ENCODE data around the gene GMDS.

GMDS gene

DNA sequence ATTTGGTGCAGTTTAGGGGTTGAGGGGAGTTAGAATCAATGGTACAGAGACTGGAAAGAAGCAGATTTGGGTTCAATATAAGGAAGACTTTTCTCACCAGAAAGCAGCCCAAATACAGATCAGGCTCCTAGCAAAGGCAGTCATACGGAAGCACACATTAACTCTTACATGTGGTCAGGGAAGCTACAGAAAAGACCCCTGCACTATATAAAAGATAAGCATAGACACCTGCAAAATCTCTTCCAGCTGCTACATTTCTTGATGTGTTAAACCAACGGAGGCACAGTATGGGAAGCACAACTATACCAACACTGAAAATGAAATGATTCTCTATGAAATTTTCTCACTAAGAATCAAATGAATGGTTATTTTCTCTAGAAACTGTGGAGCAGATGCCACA, 150.8 kb downstream of the GMDS start:
- TF ChIP-seq, protein P1, sequence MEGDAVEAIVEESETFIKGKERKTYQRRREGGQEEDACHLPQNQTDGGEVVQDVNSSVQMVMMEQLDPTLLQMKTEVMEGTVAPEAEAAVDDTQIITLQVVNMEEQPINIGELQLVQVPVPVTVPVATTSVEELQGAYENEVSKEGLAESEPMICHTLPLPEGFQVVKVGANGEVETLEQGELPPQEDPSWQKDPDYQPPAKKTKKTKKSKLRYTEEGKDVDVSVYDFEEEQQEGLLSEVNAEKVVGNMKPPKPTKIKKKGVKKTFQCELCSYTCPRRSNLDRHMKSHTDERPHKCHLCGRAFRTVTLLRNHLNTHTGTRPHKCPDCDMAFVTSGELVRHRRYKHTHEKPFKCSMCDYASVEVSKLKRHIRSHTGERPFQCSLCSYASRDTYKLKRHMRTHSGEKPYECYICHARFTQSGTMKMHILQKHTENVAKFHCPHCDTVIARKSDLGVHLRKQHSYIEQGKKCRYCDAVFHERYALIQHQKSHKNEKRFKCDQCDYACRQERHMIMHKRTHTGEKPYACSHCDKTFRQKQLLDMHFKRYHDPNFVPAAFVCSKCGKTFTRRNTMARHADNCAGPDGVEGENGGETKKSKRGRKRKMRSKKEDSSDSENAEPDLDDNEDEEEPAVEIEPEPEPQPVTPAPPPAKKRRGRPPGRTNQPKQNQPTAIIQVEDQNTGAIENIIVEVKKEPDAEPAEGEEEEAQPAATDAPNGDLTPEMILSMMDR (IDR thresholded peaks at IDR 0.05; ENCODE audit: low read depth, low read length), result no peak
- no peak for DNase-seq (ENCODE audit: extremely low read depth, low read depth)

DNA sequence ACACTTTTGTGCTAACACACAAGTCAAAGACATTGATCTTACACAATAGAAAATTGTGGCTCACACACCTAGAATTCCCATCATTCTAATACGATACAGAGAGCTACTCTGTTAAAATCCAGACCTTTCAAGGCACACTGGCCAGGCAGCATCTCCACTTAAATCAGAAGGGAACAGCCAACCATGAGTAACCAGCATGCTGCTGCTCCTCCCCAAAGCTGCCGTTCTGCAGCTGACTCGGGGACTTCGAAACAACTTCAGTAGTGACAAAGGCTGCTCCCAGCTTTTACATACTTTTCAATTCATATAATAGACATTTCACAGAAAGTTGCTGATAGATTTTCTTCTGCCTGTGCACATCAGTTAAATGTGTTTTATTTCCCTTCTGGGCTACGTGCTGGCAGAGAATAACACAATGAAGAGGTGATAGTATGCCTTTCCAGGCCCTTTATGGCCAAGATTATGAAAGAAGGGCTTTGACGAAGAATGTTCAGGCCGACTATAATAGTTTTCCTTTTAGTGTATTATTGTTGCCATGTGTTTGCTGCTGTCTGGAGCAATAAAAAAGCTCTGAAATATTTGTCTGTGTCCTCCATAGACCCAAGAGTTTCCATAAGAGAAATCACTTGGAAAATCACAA, 159.0 kb downstream of the GMDS start:
- no peak for DNase-seq (ENCODE audit: extremely low read depth, low read depth)
- TF ChIP-seq, protein P1 (IDR thresholded peaks at IDR 0.05; ENCODE audit: low read depth, low read length), result no peak

DNA sequence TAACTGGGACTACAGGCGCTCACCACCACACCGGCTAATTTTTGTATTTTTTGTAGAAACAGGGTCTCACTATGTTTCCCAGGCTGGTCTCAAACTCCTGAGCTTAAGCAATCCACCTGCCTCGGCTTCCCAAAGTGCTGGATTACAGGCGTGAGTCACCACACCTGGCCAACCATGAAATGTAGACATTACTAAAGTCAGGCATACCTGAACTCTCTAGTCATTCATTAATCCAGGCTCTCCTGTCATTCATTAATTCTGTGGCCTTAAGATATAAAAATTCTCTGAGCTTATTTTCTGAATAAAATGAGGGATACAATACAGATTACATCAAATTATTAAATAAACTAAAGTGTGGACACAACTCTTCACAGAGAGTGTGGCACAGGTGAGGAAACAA, 159.7 kb downstream of the GMDS start:
- no peak for DNase-seq (ENCODE audit: extremely low read depth, low read depth)
- TF ChIP-seq, protein P1 (IDR thresholded peaks at IDR 0.05; ENCODE audit: low read depth, low read length), result no peak

DNA sequence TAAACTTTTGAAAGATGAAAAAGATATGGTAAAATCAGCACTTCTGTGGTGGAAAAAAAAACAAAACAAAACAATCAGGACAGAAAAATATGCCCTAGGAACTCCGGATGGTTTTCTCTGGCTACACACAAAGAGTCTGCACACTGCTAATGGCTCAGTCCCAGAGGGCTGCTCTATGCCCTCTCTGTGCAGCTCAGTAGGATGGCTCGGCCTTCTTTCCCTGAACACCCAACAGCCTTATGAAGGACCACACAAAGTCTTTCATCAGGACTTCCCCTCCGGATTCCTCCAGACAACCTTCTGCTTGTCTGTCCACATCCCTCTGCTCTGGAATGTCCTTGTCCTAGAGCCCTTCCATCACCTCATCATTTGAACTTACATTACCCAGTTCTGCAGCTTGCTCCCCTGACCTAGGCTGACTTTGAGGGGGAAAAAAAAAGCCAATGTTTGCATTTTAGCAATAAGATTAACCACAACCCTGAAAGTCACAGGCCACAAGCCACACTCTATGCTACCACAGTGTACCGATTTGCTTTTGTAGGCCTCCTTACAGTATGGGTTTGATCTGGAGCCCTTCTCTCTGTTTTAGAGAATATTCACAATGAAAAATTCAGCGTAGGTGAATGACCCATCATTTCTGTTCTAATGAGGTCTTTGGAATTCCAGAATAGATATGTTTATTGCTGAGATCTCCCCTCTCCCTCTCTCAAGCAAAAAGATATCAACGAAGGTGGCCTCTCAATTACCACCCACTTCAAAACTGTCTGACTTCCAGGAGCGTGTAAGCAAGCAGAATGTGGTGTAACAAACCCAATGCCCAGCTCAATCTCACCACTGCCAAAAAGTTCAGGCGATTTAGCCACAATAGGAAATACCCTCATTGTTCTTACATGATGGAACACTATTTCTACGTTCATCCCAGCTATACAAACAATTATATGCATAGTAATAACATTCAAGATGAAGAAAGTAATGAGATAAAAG, 164.0 kb downstream of the GMDS start:
- no peak for DNase-seq (ENCODE audit: extremely low read depth, low read depth)
- TF ChIP-seq, protein P1 (IDR thresholded peaks at IDR 0.05; ENCODE audit: low read depth, low read length), result no peak

DNA sequence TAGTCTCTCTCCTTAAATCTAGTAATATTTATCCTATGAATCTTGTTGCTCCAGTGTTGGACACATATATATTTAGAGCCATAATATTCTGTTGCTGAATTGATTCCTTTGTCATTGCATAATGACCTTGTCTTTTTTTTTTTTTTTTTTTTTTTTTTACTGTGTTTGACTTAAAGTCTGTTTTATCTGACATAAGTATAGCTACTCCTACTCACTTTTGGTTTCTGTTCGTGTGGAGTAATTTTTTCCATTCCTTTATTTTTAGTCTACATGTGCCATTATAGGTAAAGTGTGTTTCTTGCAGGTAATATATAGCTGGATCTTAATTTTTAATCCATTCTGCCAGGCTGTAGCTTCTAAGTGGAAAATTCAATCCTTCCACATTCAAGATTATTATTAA, 166.5 kb downstream of the GMDS start:
- DNase-seq (ENCODE audit: extremely low read depth, low read depth), result no peak
- TF ChIP-seq, protein P1 (IDR thresholded peaks at IDR 0.05; ENCODE audit: low read depth, low read length), result no peak

DNA sequence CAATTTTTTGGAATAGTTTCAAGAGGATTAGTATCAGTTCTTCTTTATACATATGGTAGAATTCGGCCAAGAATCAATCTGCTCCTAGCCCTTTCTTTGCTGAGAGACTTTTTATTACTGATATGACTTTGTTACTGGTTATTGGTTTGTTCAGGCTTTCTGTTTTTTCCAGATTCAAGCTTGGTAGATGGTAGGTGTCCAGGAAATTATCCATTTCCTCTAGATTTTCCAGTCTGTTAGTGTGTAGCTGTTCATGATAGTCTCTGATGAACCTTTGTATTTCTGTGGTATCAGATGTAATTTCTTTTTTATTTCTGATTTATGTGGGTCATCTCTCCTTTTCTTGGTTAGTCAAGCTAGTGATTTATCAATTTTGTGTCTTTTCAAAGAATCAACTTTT, 167.6 kb downstream of the GMDS start:
- TF ChIP-seq, protein P1 (IDR thresholded peaks at IDR 0.05; ENCODE audit: low read depth, low read length), result no peak
- no peak for DNase-seq (ENCODE audit: extremely low read depth, low read depth)

DNA sequence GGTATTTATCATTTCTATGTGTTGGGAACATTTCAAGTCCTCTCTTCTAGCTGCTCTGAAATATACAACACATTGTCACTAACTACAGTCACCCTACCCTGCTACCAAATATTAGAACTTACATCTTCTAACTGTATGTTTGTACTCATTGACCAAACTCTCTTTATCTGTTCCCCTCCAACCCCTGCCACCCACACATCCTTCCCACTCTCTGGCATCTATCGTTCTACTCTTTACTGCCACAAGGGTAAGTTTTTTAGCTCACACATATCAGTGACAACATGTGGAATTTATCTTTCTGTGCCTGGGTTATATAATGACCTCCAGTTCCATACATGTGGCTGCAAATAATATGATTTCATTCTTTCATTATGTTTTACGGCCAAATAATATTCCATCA, 171.9 kb downstream of the GMDS start:
- no peak for DNase-seq (ENCODE audit: extremely low read depth, low read depth)
- TF ChIP-seq, protein P1 (IDR thresholded peaks at IDR 0.05; ENCODE audit: low read depth, low read length), result no peak

All from AG09319 (cell line).